ENCODE data around the gene NGEF.
"Not testable (repeated sequence)": the region's sequence is repeated elsewhere in the genome, so short reads cannot be mapped to it uniquely, and the experiment has no call there.

NGEF gene, protein sequence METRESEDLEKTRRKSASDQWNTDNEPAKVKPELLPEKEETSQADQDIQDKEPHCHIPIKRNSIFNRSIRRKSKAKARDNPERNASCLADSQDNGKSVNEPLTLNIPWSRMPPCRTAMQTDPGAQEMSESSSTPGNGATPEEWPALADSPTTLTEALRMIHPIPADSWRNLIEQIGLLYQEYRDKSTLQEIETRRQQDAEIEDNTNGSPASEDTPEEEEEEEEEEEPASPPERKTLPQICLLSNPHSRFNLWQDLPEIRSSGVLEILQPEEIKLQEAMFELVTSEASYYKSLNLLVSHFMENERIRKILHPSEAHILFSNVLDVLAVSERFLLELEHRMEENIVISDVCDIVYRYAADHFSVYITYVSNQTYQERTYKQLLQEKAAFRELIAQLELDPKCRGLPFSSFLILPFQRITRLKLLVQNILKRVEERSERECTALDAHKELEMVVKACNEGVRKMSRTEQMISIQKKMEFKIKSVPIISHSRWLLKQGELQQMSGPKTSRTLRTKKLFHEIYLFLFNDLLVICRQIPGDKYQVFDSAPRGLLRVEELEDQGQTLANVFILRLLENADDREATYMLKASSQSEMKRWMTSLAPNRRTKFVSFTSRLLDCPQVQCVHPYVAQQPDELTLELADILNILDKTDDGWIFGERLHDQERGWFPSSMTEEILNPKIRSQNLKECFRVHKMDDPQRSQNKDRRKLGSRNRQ
- 0 to 0.27 reads per million in 2 donors for total RNA-seq

DNA sequence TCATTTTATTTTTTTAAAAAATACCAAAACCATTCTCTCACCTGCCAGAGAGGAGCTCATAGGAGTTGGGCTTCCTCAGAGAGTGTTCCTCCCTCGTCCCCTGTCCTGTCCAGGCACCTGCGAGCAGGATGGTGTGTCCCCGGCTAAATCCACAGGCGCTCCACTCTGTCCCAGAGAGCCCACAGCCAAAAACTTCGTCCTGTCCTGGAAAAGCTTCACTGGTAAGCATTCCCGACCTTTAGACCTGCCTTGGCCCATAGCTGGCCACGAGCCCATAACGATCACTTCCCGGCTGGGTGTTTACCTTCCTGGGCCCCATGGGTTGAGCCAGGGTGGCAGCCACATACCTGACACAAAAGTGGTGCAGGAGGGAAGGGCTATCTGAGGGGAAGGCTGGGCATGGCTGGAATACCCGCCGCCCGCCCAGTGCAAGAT lies at the start of gene NGEF:
Gene NGEF, minus strand, starts transcription at position 230 of the 435 bp plus-strand sequence. CDS start 38,366 bp downstream, outside the sequence.
- DNase-seq, result no peak

DNA sequence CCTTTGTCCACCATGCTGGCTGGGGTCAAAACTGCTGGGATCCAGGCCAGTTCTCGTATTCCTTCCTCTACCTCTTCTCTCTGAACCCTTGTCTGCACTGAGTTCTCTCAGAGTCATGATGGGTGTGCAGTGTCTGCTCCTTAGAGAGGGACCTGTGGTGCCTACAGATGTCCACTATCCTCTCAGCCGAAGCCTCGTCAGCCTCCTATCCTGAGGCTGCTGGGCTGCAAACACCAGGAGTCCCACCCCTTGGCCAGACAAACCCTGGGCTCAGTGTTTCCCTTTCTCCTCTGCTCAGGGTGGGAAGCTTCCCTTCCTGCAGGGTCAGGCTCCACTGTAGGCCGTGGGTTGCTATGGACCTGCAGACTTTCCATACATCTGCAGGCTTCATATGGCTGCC lies 49.4 kb upstream of the NGEF start:
- no peak for DNase-seq

DNA sequence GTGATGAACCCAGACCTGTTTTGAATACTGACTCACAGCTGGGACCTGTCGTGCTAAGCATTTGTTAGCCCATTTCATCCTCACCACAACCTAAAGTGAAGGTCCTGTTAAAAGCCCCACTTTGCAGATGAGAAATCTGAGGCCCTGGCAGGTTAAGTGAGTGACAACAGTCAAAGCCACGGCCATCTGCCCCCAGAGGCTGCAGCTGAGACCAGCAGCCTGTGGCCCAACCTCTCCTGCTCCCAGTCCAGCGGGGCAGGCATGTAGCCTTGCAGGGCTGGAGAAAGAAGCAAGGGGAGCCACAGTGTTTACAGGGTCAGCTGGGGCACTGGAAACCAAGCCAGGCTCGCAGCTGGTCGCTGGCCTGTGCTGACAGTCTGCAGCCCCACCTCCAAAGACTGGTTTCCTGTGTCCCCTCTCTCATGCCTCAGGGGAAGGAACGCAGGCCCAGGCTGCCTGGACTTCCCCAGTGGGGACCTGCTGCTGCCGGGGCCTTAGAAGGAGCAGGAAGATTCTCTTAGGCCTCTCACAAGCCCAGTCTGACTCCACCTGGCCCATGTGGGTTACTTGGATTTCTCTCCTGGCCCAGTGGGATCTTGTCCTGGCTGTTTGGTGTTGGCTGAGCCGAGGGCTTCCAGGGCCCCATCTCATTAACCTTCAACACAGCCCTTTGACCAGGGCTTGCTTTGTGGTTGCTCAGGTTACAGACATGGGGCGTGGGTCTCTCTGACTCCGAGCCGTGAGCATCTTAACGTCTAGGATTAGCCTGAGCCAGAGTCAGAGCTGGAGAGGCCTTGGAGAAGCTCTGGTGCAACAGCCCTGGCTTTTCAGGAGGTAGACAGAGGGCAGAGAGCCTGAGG lies 48.8 kb upstream of the NGEF start:
- DNase-seq, result peak in 1 of 5 experiments; percentile 69

DNA sequence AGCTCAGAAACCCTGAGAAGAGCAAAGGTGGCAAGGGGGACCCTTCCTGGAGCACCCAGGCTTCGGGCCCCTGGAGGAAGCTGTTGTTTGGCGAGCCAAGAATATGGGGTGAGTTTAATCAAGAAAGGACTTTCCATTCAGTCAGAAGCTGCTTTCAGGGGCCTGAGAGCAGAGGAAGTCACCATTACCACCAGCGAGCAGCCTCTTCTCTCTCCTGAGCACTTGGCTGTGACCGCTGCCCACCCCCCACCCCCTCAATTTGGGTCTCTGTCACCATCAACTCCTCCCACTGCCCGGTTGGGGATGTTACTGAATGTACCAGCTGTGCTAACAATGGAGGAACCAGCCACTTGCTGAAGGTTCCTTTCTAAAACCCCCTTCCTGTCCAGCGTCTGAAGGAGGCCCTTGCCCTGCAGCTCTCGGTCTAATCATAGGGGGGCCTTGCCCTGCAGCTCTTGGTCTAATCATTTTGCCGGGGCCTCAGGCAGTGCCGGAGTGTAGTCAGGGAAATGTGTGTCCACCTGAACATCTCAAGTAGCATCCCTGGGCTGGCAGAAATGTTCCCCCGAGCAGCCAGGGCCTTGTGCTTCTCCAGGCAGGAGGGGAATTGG lies 48.0 kb upstream of the NGEF start:
- DNase-seq, result peak in 1 of 5 experiments; percentile 60

DNA sequence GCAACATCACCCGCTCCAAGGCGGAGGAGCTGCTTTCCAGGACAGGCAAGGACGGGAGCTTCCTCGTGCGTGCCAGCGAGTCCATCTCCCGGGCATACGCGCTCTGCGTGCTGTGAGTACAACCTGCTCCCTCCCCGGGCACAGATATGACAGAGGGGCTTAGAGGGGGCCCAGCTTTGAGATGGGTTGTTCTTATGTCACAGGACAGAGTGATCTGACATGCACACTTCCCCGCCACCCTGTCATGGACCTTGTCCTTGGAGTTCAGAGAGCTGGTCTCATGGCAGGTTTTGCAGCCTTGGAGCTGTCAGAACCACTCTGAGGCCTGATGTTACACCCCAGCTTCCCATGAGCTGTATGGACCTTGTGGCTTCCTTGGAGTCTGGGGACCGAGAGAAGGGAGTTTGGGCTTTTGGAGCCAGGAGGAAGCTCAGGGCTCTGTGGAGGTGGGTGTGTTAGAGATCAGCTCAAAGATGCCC lies 47.5 kb upstream of the NGEF start:
- no peak for DNase-seq

DNA sequence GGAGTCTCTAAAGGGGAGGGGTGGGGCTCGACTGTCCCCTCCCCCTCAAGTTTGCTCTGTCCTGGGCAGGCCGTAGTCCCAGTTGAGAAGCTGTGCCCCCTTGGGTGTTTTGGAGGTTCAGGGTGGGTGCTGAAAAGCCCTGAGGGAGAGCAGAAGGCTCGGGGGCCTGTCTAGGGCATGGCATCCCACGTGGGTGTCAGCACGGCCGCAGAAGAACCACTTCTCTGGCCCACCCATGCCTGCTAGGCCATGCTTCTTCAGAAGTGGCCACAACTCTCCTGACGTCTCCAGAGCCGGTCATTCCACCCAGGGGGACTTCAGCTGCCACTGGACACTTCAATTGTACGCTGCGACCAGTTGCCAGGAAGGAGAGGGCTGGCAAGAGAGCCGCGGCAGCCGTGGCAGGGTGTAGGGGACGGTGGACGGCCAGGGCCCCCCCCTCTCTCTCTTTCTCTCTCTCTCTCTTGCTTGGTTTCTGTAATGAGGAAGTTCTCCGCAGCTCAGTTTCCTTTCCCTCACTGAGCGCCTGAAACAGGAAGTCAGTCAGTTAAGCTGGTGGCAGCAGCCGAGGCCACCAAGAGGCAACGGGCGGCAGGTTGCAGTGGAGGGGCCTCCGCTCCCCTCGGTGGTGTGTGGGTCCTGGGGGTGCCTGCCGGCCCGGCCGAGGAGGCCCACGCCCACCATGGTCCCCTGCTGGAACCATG lies 46.9 kb upstream of the NGEF start, which contains the start of gene INPP5D:
Gene INPP5D, plus strand, starts transcription at position 546 of the 704 bp plus-strand sequence. Its CDS starts 137 bp downstream, at position 683.
- peak; percentile 33 to 94 (median 64) for DNase-seq

DNA sequence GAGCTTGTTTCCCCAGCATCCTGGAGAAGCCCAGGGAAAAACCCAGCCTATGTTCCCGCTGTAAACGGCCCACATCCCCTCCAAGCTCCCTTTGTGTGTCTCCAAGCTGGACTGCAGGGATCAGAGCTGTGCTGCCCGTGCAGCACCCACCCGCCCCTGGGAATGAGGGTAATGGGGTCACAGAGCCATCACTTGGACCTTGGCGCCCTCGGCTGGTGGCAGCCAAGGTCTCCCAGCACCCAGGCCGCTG lies 46.4 kb upstream of the NGEF start:
- no peak for DNase-seq

DNA sequence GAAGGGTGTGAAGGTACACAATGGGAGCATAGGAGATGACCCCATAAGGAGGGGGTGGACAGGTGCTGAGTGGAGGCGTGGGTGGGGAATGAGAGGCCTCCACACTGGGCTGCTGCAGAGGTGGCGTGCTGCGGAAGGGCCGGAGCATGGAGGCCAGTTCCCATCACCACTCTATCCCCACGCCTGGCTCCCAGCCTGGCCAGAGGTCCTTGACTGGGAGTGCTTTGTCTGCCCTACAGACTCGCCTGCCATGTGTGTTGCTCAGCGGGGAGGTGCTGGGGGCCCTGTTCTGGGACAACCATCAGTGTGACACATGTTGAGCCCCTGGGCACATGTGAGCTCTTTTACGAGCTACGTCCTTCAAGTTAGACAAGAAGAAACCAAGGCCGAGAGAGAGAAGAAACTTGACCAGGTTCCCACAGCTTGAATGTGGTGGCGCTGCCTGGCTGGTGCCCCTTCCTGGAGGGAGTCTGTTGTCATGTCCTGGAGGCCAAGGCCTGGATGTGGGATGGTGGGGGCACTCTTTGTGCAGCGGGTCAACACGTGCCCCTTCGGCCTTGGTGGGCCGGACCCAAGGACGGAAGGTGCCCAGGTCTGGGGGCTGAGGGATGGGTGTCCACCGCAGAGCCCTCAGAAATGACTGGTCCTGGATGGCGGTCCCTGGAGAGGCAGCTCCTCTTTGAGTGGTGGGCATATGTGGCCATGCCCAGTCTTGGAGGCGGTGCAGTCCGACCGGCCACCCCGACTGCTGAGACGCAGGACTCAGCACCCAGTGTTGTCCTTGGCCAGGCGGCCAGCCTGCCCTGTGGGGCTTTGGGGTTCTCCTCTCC lies 45.9 kb upstream of the NGEF start:
- DNase-seq, result no peak

DNA sequence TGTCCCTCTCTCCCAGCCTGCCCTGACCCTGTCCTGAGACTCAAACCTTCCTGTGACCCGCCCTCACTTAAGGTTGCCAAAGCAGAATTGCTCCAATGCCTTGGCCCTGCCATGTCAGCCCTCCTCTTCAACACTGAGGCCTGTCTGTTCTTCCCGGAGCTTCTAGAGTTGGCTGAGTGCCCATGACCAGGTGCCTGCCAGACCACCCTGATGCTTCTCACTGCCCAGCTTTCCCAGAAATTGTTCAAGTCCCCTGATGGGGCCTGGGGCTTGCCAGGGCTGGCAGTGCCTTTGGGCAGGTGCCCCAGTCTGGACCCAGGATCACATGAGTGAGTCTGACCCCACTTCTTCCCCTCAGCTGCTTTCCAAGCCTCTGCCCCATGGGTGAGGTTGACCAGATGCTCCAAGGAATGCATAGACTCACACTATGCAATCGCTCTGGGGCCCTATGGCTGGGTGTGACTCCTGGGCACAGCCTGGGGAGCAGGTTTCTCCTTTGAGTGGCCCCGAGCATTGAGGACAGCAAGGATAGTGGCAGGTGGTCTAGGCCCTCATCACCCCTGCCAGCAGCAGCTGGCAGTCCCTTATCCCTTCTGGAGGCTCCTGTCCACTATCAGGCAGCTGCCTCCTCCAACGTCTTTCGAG lies 44.0 kb upstream of the NGEF start:
- no peak for DNase-seq

DNA sequence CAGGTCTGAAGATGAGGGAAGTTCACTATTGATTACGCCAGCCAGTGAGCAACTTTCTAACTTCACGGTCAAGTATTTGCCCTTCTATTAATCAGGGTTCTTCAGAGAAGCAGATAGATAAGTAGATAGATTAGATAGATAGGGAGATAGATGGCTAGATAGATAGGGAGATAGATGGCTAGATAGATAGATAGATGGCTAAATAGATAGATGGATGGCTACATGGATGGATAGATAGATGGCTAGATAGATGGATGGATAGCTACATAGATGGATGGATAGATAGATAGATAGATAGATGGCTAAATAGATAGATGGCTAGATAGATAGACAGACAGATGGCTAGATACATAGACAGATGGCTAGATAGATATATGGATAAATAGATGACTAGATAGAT lies 42.3 kb upstream of the NGEF start:
- no peak for DNase-seq

DNA sequence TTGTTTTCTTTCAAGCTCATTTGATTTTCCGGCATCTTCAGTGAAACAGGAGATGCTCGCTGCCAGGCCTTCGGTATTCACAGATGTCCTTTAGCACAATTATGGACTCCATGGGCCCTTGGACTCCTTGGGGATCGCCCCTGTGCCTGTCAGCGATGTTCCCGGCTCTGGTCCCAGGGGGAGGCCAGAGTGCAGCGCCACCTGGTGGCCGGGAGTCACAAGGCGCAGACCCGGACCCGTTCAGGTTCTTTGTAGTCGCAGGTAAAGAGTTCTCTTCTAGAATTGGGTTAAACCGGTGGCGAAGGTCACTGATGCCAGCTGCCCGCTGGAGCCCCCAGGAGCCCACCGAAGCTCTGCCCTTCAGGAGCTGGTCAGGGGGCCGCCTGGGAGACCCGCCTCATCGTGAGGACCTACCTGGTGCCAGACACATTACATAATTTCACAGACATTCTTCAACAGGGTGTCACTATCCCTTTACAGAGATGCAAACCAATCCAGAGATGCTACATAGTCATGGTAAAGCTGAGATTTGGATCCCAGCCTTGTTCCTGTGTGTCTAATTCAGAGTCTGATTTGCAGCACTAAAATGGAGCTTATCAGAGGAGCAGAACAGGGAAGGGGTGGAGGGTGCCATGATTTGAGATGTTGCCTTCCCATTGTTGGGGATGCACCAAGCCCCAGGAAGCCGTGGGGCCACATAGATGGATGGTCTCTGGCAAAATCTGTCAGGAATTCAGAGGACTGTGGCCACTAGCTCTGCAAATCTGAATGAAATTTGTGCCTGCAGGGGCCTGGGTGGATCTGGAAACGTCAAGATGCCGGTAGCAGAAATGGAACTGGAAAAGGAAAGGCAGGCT lies 41.1 kb upstream of the NGEF start:
- peak; percentile 49 to 72 (median 61) for DNase-seq

DNA sequence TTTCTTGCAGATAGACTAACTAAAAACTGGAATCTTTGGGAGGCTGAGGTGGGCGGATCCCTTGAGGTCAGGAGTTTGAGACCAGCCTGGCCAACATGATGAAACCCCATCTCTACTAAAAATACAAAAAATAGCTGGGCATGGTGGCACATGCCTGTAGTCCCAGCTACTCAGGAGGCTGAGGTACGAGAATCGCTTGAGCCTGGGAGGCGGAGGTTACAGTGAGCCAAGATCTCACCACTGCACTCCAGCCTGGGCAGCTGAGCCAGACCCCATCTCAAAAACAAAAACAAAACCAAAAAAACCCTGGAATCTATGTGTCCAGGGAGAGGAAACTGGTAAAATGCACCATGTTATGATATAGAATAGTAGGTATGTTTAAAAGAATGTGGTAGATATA lies 39.5 kb upstream of the NGEF start:
- DNase-seq, result not testable (repeated sequence)

DNA sequence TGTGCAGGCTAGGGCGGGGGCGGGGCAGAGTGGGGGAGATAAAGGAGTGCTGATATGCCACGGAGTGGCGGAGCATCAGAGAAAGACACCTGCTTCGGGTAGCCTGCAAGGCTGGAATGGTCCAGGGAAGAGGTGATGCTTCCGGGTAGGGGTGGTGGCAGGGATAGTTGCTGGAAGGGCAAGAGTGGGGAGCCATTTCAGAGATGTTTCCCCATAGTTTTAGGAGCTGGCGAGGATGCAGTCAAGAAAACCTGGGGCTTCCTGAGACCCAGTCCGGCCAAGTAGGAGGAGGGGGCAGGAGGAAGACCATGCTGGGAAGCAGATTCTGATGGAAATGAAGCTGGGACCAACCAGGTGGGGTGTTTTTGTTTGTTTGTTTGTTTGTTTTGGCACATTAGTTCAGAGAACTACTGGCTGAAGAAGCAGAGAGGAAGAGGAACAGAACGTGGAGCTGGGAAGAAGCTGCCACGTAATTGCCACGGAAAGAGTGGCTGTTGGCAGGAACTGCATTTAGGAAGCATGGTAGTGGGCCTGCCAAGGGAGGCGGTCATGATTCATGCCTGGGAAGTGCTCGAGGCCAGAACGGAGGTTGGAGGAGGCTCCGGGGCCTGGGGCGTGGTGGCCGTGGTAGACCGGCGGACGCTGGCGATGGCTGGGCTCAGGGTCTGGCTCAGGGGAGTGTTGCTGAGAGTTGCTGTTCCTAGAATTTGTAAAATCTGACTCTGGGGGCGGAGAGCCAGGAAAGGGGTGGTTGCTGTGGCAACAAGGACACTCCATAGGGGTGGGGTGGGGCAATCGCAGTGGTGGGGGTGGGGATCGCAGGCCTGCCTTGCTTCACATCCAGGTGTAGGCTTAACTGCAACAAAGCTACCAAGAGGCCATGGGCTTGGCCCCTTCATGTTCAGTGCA lies 38.4 kb upstream of the NGEF start:
- no peak for DNase-seq

DNA sequence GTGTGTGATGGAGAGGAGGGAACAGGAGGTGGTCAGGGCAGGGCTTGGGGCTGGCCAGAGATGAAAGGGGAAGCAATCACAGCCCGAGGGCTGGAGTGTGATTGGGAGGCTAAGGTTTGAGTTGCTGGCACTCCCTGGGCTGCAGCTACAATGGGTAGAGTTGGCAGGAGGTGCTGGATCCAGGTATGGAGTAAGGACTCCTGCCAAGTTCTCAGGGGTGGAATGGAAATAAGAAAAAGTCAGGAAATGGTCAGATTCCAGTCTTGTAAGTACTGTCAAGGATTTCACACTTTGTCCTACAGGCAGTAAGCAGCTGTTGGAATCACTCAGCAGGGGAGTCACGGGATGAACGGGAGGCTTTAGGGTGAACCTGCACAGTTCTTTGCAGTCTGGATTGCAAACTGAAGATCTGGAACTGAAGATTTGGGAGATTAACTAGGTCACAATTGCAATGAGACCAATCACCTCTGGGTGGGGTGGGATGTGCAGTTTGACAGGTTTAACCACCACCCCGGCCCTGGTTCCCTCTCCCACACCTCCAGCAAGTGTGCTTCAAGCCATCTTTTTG lies 36.2 kb upstream of the NGEF start:
- DNase-seq, result peak in 2 of 5 experiments; percentile 27 to 45

DNA sequence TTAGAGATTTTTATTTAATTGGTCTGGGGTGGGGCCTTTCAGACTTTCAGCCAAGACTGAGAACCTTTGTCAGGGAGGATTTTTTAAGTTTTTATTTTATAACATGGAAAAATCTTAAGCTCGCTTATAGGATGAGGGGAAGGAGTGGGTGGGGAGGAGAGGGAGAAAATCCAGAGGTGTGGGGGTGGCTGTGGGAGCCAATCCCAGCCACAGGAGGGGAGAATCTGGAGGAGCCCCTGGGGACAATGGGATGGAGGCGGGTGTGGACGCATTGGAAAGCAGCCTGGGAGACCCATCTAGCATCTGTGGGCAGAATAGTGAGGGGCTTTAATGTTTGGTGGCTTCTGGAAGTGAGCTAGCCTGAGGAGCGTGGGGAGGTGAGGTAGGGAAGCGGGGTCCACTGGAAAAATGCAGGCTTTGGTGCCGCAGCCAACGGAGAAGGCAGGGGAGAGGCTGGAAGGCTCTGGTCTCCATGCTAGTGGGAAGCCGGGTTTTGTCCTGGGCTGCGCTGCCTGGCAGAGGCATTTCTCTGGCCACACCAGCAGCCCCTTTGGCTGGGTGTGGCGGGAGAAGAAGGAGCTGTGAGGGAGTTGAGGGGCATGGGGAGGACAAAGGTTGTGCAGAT lies 35.6 kb upstream of the NGEF start:
- no peak for DNase-seq

DNA sequence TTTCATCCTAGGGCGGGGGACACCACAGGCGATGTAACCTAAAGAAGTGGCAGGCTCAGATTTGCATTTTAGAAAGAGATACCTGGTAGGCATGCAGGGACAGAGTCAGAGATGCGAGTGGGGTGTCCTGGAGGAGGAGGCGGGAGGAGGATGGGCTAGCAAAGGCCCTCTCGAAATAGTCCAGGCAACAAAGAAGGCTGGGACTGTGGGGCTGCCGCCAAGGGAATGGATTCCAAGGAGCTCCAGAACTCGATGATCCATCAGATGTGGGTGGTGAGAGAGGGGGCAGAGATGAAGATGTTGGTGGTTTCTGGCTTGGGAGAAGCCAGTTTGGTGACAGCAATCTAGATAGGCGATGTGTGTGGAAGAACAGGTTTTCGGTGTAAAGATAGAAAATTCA lies 34.6 kb upstream of the NGEF start:
- no peak for DNase-seq

DNA sequence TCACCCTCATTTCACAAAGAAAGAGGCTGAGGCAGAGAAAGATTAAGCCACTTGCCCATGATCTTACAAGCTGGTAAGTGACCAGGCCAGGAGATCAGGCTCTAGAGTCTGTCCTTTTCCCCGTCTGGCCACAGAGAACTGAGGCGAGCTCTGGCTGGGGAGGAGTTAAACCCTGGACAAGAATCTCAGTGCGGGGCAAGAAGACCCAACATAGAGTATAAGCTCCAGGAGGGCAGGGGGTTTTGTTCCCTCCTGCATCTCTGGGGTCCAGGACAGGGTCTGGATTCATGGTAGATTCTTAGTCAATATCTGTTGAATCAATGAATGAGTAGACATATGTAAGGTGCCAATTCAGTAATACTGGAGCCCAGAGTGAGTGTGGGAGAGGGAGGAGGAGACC lies 34.1 kb upstream of the NGEF start:
- DNase-seq, result no peak
